Astrocyte of the spinal cord (primary cell): ENCODE data around the gene HAGH.

Experiments
- DNase-seq: peaks from one replicate; pipeline ENCODE4 v3.0.0; 2011; ENCODE audit warnings: low read depth, low spot score
- H3K4me3 ChIP-seq: 2 replicates; pipeline ENCODE4 v1.5.1; 2011; ENCODE audit warnings: low read depth, mild to moderate bottlenecking, low read length, moderate library complexity
- CTCF ChIP-seq: IDR thresholded peaks from 2 replicates; pipeline ENCODE4 v1.5.1; 2012; ENCODE audit warnings: low read depth, mild to moderate bottlenecking, low read length, inconsistent platforms
- in situ Hi-C: cut with HindIII; loops from 2 replicates; pipeline ENCODE4 v1.10.0; 2017; ENCODE audit warnings: low sequenced_read_pairs

Gene HAGH

GRCh38 chr16:1831186-1832075, 4.8 kb upstream of the HAGH start:
- no peak for DNase-seq
- TF ChIP-seq CTCF, result no peak
- in situ Hi-C loops, result no loop called here
- no peak overlapping the region for H3K4me3 ChIP-seq

GRCh38 chr16:1830213-1830612, 3.6 kb upstream of the HAGH start:
- no peak for TF ChIP-seq CTCF
- in situ Hi-C loops, result no loop called here
- H3K4me3 ChIP-seq, result no peak overlapping the region

GRCh38 chr16:1828645-1829410, 2.2 kb upstream of the HAGH start:
- no peak for DNase-seq
- no peak for TF ChIP-seq CTCF
- no peak overlapping the region for H3K4me3 ChIP-seq
- in situ Hi-C loops, result no loop called here

More at GRCh38 chr16:1830213-1830612, 3.6 kb upstream of the HAGH start:
- no peak for DNase-seq

- no peak for DNase-seq
- H3K4me3 ChIP-seq, result peak overlapping the region; percentile 89
- in situ Hi-C loops, result no loop called here
- TF ChIP-seq CTCF, result no peak
Observed at GRCh38 chr16:1825864-1826690, 548 bp downstream of the HAGH start.

- in situ Hi-C loops, result no loop called here
- no peak for TF ChIP-seq CTCF
- H3K4me3 ChIP-seq, result peak overlapping the region; percentile 89
- no peak for DNase-seq
Observed at GRCh38 chr16:1825381-1825863, 1.2 kb downstream of the HAGH start.

GRCh38 chr16:1823821-1824220, 2.8 kb downstream of the HAGH start:
- in situ Hi-C loops, result no loop called here
- peak; percentile 39 for DNase-seq
- H3K4me3 ChIP-seq, result no peak overlapping the region
- peak; percentile 33 for TF ChIP-seq CTCF
